ENCODE measurements around the gene DAP3.
A peak's percentile ranks its signal among the peaks of the same experiment; 100 is the strongest.
"Not testable (repeated sequence)": the region's sequence is repeated elsewhere in the genome, so short reads cannot be mapped to it uniquely, and the experiment has no call there.

The DAP3 gene

GRCh38 chr1:155706139-155706538 lies 17.2 kb downstream of the DAP3 start:
- no peak overlapping the region for H3K4me3 ChIP-seq (ENCODE audit: low read depth, low read length)
- ChIA-PET POLR2A (no interaction called here), CTCF (interaction anchor here (0.7 to 0.8 kb wide), 2 partner anchors 9 to 87 kb away, joined by 3 read pairs; no protein-coding TSS in a partner anchor)
- peaks cover 5 to 7% of the 10 kb centered on the region in 2 experiments; a peak in 2 of 3 replicates for H3K36me3 ChIP-seq (ENCODE audit: control insufficient read depth in 2 of 2, insufficient read depth in 1 of 2, low read length in 2 of 2)
- H3K9me3 ChIP-seq (ENCODE audit: control insufficient read depth, insufficient read depth, low read depth, low read length), result no peaks in the 10 kb centered on the region
- TF ChIP-seq ZNF148 (tag by site-specific recombination; IDR thresholded peaks at IDR 0.05; ENCODE audit: borderline replicate concordance) (no peak), ZNF138 (tag by site-specific recombination; IDR thresholded peaks at IDR 0.05; ENCODE audit: borderline replicate concordance) (no peak), PRDM4 (tag by site-specific recombination; IDR thresholded peaks at IDR 0.05) (no peak), KLF1 (tag by site-specific recombination; IDR thresholded peaks at IDR 0.05) (peak; percentile 29; the same call in 1 of the 2 replicates)
- no peak overlapping the region for H3K27ac ChIP-seq (ENCODE audit: extremely low read depth, low read depth, low read length)
- H3K4me1 ChIP-seq (ENCODE audit: control insufficient read depth, insufficient read depth, low read length), result no peaks in the 10 kb centered on the region

GRCh38 chr1:155709391-155709790 lies 20.5 kb downstream of the DAP3 start:
- Histone ChIP-seq H3K9me3 (ENCODE audit: control insufficient read depth, insufficient read depth, low read depth, low read length) (no peaks in the 10 kb centered on the region), H3K27ac (ENCODE audit: extremely low read depth, low read depth, low read length) (no peak overlapping the region), H3K4me3 (ENCODE audit: low read depth, low read length) (no peak overlapping the region), H3K36me3 (ENCODE audit: control insufficient read depth in 2 of 2, insufficient read depth in 1 of 2, low read length in 2 of 2) (peaks cover 7 to 24% of the 10 kb centered on the region in 2 experiments; a peak in 2 of 3 replicates), H3K4me1 (ENCODE audit: control insufficient read depth, insufficient read depth, low read length) (no peaks in the 10 kb centered on the region)
- TF ChIP-seq ZNF24 (tag by site-specific recombination; IDR thresholded peaks at IDR 0.05) (no peak), ZNF843 (tag by site-specific recombination; IDR thresholded peaks at IDR 0.05) (no peak), GLIS2 (tag by site-specific recombination; IDR thresholded peaks at IDR 0.05) (no peak), YY2 (tag by site-specific recombination; IDR thresholded peaks at IDR 0.05) (no peak), ZNF202 (tag by site-specific recombination; IDR thresholded peaks at IDR 0.05; ENCODE audit: borderline replicate concordance) (no peak), ZNF791 (tag by site-specific recombination; IDR thresholded peaks at IDR 0.05) (no peak), SCRT1 (tag by site-specific recombination; IDR thresholded peaks at IDR 0.05; ENCODE audit: borderline replicate concordance) (no peak), ZNF426 (tag by site-specific recombination; IDR thresholded peaks at IDR 0.05) (no peak), ZNF239 (tag by site-specific recombination; IDR thresholded peaks at IDR 0.05) (no peak)
- CTCF ChIA-PET, result interaction anchor here (0.7 kb wide), 1 partner anchor 27 kb away, joined by 5 read pairs; no protein-coding TSS in a partner anchor
- POLR2A ChIA-PET, result no interaction called here

- H3K27ac ChIP-seq (ENCODE audit: extremely low read depth, low read depth, low read length); CTCF ChIA-PET; H3K4me3 ChIP-seq (ENCODE audit: low read depth, low read length); POLR2A ChIA-PET; H3K4me1 ChIP-seq (ENCODE audit: control insufficient read depth, insufficient read depth, low read length); H3K9me3 ChIP-seq (ENCODE audit: control insufficient read depth, insufficient read depth, low read depth, low read length): not testable (repeated sequence)
- H3K36me3 ChIP-seq (ENCODE audit: control insufficient read depth in 2 of 2, insufficient read depth in 1 of 2, low read length in 2 of 2), result peaks cover 9 to 30% of the 10 kb centered on the region in 2 experiments; a peak in 2 of 3 replicates
Measured at GRCh38 chr1:155711457-155711856, 22.6 kb downstream of the DAP3 start.

GRCh38 chr1:155712636-155713035 lies 23.7 kb downstream of the DAP3 start:
- H3K4me3 ChIP-seq (ENCODE audit: low read depth, low read length); H3K9me3 ChIP-seq (ENCODE audit: control insufficient read depth, insufficient read depth, low read depth, low read length); POLR2A ChIA-PET; H3K27ac ChIP-seq (ENCODE audit: extremely low read depth, low read depth, low read length); H3K4me1 ChIP-seq (ENCODE audit: control insufficient read depth, insufficient read depth, low read length): not testable (repeated sequence)
- H3K36me3 ChIP-seq (ENCODE audit: control insufficient read depth in 2 of 2, insufficient read depth in 1 of 2, low read length in 2 of 2), result peaks cover 9 to 38% of the 10 kb centered on the region in 2 experiments; a peak in 2 of 3 replicates
- CTCF ChIA-PET, result interaction anchor here (0.7 to 1.1 kb wide), 3 partner anchors 17 to 116 kb away, joined by 3 to 6 read pairs (median 3); no protein-coding TSS in a partner anchor
- 0 out of 2 replicates have a peak, but pooled peaks have one; percentile 36 for TF ChIP-seq ZNF121 (tag by site-specific recombination; IDR thresholded peaks at IDR 0.05)
